NT2/D1 (cell line): ENCODE results near the gene GTF2A2.

Experiments
- DNase-seq: peaks from one replicate; pipeline ENCODE4 v3.0.0-alpha.2; 2011; ENCODE audit warnings: low read depth, low spot score
- H3K27me3 ChIP-seq: 2 replicates; pipeline ENCODE4 v1.6.0; 2011; ENCODE audit warnings: mild to moderate bottlenecking; ENCODE audit not compliant: insufficient read length, insufficient read depth
- H3K36me3 ChIP-seq: 2 replicates; pipeline ENCODE4 v1.6.1; 2011; ENCODE audit warnings: mild to moderate bottlenecking, low read length, mixed read lengths; ENCODE audit not compliant: insufficient read depth, insufficient read length
- H3K4me1 ChIP-seq: 2 replicates; pipeline ENCODE4 v1.5.1; 2011; ENCODE audit not compliant: insufficient read depth, insufficient read length
- H3K4me3 ChIP-seq: 2 replicates; pipeline ENCODE4 v1.5.1; 2011; ENCODE audit warnings: low read depth; ENCODE audit not compliant: insufficient read length
- H3K9ac ChIP-seq: 2 replicates; pipeline ENCODE4 v1.6.0; 2011; ENCODE audit warnings: low read depth; ENCODE audit not compliant: insufficient read length
- H3K9me3 ChIP-seq: 2 replicates; pipeline ENCODE4 v1.5.1; 2011; ENCODE audit warnings: mild to moderate bottlenecking, low read length; ENCODE audit not compliant: insufficient read depth
- SUZ12 ChIP-seq: IDR thresholded peaks from 2 replicates; pipeline ENCODE4 v1.6.1; 2011; ENCODE audit not compliant: insufficient read length, insufficient read depth; ENCODE audit errors: extremely low read depth
- YY1 ChIP-seq: IDR thresholded peaks from 2 replicates; pipeline ENCODE4 v1.6.1; 2011; ENCODE audit not compliant: insufficient read length, insufficient read depth
- ZNF274 ChIP-seq: IDR thresholded peaks from 2 replicates; pipeline ENCODE4 v1.6.1; 2011; ENCODE audit warnings: mild to moderate bottlenecking, low read depth, low read length

Gene GTF2A2

DNA sequence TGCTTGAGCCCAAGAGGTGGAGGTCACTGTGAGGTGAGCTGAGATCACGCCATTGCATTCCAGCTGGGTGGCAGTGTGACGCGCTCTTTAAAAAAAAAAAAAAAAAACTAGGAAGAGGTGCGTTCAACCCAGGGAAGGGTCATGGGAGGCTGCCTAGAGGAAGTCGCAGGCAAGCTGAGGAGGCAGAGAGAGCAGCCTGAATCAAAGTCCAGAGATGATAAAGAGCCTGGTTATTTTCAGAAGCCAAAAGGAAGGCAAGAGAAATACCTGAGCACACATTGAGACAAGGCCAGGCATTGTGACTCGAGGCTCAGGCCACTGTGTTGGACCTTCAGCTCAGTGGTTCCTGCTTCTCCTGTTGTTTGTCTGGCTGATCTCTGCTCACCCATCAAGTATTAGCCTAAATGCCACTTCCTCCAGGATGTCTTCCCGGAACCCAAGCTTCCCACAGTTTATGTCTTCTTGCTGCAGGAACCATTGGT lies 61.8 kb downstream of the GTF2A2 start:
- no peak overlapping the region for H3K4me3 ChIP-seq
- no peaks in the 10 kb centered on the region for H3K36me3 ChIP-seq
- H3K4me1 ChIP-seq: no peaks in the 10 kb centered on the region
- DNase-seq: no peak
- no peaks in the 10 kb centered on the region for H3K27me3 ChIP-seq
- H3K9me3 ChIP-seq: no peaks in the 10 kb centered on the region
- no peak for TF ChIP-seq SUZ12
- TF ChIP-seq YY1: no peak
- TF ChIP-seq ZNF274: no peak
- no peak overlapping the region for H3K9ac ChIP-seq

DNA sequence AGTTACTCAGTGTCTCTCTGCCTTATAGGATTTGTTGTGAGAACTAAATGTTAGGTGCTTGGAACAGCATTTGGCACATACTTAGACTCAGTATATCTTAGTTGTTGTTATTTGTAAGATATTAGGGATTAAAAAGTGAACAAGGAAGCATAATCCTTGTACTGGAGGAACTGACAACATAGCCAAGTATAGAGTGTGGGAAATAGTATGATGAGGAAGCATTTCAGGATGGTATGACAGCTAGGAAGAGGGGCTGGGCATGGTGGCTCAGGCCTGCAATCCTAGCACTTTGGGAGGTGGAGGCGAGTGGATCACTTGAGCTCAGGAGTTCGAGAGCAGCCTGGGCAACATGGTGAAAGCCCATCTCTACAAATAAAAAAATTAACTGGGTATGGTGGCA lies 62.3 kb downstream of the GTF2A2 start:
- no peaks in the 10 kb centered on the region for H3K36me3 ChIP-seq
- no peaks in the 10 kb centered on the region for H3K9me3 ChIP-seq
- no peaks in the 10 kb centered on the region for H3K27me3 ChIP-seq
- no peak for DNase-seq
- no peak overlapping the region for H3K9ac ChIP-seq
- no peak for TF ChIP-seq SUZ12
- no peak overlapping the region for H3K4me3 ChIP-seq
- no peaks in the 10 kb centered on the region for H3K4me1 ChIP-seq

DNA sequence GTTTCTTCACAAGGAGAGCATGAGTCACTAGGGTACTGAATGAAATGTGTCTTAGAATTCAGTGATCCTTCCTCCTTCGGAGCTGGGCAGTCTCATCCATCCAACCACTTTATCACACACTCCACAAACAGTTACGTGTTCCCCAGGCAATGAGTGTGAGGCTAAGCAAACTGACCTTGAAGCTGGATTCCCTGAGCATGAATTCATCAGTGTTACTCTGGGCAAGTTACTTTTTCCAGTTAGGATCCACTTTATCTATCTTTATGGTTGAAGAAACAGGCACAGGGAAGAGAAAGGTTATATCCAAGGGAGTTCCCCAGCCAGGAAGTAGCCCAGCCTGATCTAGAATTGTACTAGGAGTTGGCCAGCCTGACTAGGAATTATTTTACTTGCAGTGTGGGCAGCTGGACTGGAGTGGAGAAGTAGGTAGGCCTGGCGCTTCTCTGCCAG lies 62.8 kb downstream of the GTF2A2 start:
- Histone ChIP-seq H3K9ac (no peak overlapping the region), H3K4me1 (no peaks in the 10 kb centered on the region), H3K36me3 (no peaks in the 10 kb centered on the region), H3K27me3 (no peaks in the 10 kb centered on the region), H3K4me3 (no peak overlapping the region), H3K9me3 (no peaks in the 10 kb centered on the region)
- TF ChIP-seq YY1 (no peak), ZNF274 (no peak), SUZ12 (no peak)
- DNase-seq: no peak

DNA sequence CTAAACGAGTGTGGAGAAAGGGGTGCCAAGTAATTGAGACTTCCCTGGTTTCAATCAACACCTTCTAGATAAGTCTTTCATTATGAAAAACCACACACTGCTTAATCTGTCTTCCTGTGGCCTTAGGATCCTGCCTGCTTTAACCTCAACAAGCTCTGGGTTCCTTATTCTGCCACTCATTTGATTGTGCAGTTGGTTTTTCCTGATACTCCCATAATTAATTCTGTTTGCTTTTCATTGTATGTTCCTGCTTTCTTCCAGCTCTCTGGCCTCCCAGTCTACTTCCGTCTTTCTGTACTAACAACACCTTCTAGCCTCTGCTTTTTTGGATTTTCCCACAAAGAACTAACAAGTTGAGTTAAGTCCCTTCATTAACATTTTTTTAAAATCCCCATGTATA lies 66.0 kb downstream of the GTF2A2 start:
- H3K4me1 ChIP-seq: no peaks in the 10 kb centered on the region
- no peak for DNase-seq
- H3K9ac ChIP-seq: no peak overlapping the region
- TF ChIP-seq ZNF274 (no peak), YY1 (no peak)
- H3K36me3 ChIP-seq: no peaks in the 10 kb centered on the region
- no peaks in the 10 kb centered on the region for H3K9me3 ChIP-seq
- no peaks in the 10 kb centered on the region for H3K27me3 ChIP-seq
- no peak overlapping the region for H3K4me3 ChIP-seq

DNA sequence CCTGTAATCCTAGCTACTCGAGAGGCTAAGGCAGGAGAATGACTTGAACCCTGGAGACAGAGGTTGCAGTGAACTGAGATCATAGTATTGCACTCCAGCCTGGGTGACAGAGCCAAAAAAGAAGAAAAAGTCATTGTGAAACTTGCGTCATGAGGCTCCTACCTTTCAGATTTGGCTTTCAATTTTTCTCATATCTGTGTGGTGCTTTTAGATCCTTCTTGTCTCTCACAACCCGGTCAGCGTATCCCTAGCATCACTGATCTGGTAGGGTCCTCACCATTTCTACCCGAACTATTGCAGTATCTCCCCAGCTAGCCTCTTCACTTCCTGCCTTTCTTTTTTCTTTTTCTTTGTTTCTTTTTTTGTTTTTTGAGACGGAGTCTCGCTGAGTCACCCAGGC lies 67.3 kb downstream of the GTF2A2 start:
- no peak for TF ChIP-seq ZNF274
- TF ChIP-seq YY1: no peak
- no peak for TF ChIP-seq SUZ12
- Histone ChIP-seq H3K9ac (no peak overlapping the region), H3K4me1 (no peaks in the 10 kb centered on the region), H3K4me3 (no peak overlapping the region), H3K27me3 (no peaks in the 10 kb centered on the region), H3K9me3 (no peaks in the 10 kb centered on the region), H3K36me3 (no peaks in the 10 kb centered on the region)
- no peak for DNase-seq
